Tibial nerve (tissue), 4 donors: ENCODE results near the gene IGF2.

ENCODE experiments used
- CTCF ChIP-seq, 5 experiments: fragments of 200-600 bp in 3 of 5; fragments of 450-650 bp in 2 of 5; sonication (generic) in 3 of 5; IDR thresholded peaks; one replicate each; pipeline ENCODE4 v1.5.1; 2016 to 2019; ENCODE audit warnings: antibody characterized with exemption in 5 of 5, mild to moderate bottlenecking in 3 of 5, moderate library complexity in 2 of 5
- EP300 ChIP-seq, 2 donors: sonication (generic); formaldehyde crosslinking; IDR thresholded peaks; one replicate each; pipeline ENCODE4 v1.6.1; 2017; ENCODE audit warnings: antibody characterized with exemption in 2 of 2, mild to moderate bottlenecking in 1 of 2
- POLR2A ChIP-seq, 2 donors: fragments of 450-650 bp; IDR thresholded peaks; one replicate each; pipeline ENCODE4 v1.6.1; 2017; ENCODE audit warnings: antibody characterized with exemption in 2 of 2, mild to moderate bottlenecking in 2 of 2, moderate library complexity in 2 of 2

GRCh38 chr11:2187280-2187707, 48.1 kb upstream of the IGF2 start:
- TF ChIP-seq CTCF (IDR thresholded peaks at IDR 0.05) (no peak), POLR2A (IDR thresholded peaks at IDR 0.05) (no peak), EP300 (IDR thresholded peaks at IDR 0.05) (no peak)
